ENCODE results near the gene NFX1.

Gene NFX1

DNA sequence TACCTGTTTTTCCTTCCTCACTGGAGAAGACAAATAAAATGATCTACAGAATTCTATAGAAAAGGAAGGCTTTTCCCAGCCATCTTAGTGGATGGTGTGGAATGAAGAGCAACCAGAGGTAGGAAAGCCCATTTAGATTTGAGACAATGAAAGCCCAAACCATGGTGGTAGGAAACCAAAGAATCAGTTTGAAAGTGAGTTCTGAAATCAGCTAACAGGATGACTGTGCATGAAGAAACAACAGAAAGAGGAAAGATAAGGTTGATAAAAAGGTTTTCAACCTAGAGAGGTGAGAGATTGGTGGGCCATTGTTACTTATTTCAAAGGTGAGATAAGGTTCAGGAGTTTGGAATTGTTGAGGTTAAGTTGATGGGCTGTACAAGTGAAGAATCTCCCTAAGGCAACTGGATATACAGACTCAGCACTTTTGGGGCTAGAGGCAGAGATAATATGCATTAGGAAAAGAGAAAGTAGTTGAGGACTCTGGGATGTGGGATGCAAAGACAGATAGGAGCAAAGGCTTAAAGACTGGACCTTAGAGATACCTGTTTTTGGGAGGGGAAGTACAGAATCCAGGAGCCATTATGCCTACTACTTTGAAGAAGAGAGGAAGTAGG is 23.1 kb upstream of the NFX1 start:
- DNase-seq = no peak

- no peak for DNase-seq
Observed at GRCh38 chr9:33270146-33270545, 20.2 kb upstream of the NFX1 start.

GRCh38 chr9:33272061-33272460 is 18.3 kb upstream of the NFX1 start:
- no peak for DNase-seq

- no peak for DNase-seq
Observed at GRCh38 chr9:33273266-33273971, 16.9 kb upstream of the NFX1 start.

GRCh38 chr9:33273972-33274328 is 16.4 kb upstream of the NFX1 start:
- no peak for DNase-seq

- DNase-seq = no peak
Observed at GRCh38 chr9:33277484-33277883, 12.8 kb upstream of the NFX1 start.

GRCh38 chr9:33285502-33285901 is 4.8 kb upstream of the NFX1 start:
- DNase-seq = no peak

DNA sequence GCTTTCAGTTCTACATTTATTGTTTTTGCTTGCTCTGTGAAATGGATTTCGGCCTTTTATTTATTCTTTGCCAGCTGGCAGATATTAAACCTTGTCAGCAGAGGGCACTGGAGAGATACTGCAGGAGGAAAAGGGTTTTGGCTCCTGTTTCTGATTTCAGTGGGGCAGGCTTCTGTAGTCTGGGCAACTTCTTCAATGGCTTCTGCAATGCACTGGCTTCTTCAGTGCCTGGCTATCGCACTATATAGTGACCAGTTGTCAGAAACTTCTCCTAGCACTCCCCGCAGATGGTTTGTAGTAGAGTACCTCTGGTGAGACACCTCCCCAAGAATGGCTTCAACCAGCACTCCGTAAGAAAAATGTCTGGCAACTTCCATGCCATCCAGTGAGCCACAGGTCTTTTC is 3.2 kb upstream of the NFX1 start:
- DNase-seq = peak; percentile 93

DNA sequence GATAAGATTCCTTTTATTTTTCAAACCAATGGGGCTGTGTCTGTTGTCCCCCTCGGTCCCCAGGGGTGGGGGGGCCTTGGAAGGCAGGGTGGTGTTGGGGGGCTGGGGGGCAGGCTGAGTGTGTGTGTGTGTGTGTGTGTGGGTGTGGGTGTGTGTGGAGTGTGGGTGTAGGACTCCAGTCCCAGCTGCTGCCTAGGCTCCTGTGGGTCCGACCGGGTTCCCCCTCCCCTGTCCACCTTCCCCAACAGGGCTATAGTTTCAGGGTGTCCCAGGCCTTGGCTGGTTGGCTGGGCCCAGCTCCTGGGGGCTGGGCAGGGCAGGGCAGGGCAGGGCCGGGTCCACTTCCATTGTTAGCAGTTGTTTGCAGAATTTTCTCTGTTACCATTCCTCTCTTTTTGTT is 2.1 kb upstream of the NFX1 start:
- no peak for DNase-seq

DNA sequence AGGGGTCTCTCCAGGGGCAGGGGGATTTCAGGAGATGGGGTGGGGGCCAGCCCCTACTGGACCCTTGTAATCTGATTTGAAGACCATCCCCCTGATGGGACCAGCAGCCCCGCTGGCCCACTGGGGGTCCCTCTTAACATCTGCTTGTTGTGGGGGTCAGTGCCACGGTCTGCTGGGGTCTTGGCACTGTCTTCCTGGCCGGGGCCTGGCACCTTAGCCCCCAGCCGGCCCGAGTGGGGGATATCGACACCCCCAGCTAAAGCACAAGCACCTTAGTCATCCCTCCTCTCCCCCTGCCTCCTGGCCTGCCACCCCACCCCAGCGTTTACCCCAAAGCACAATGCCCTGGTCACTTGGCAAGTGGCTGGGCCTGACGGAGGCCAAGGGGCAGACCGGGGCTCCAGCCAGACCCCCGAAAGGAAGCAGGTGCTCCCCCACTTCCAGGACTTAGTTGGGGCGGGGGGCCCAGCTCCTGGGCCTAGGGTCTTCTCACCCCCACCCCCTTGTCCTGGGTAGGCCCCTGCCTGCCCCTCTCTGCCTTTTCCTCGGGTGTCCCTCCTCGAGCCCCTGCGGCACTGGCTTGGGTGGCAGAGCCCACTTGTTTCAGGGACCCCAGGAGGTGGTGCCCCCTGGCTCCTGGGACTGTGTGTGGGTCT is 1.4 kb upstream of the NFX1 start:
- DNase-seq = no peak

GRCh38 chr9:33289496-33289895 is 820 bp upstream of the NFX1 start:
- DNase-seq = peak; percentile 40

- DNase-seq = no peak
Observed at GRCh38 chr9:33289936-33290246, 425 bp upstream of the NFX1 start.

DNA sequence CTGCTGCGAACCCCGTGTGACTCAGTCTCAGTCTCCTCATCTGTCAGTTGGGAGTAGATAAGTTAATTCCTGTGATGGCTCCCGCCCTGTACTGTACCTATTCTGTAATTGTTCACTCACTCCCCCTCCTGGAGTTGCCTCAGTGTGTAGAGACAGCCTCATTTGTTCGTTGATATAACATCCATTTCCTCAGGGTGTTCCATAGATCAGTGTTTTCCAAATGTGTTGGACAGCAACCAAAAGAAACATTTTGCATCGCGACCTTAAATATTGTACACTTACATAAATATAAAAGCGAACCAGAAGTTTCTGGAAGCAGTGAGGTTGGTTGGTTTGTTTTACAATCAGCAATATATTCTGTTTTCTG is 698 bp downstream of the NFX1 start:
- no peak for DNase-seq

DNA sequence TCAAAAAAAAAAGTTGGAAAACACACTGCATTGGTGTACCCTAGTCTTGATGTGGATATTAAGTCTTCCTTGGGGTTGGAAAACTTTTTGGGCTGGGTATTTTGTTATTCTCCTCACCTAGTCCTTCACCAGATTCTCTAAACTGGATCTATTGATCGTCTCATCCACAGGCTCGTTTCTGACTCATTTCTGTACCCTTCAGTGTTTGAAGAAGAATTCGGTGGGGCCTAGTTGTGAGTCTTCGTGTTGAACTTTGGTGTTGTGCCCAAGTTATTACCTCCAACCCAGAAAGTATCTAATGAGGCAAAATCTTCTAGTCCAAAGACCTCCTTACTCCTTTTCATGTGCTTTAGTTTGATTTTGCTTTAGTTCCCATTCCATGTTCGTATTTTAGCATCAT is 1.6 kb downstream of the NFX1 start:
- DNase-seq = no peak

- no peak for DNase-seq
Observed at GRCh38 chr9:33293782-33294181, 3.5 kb downstream of the NFX1 start.

GRCh38 chr9:33294670-33295432 is 4.5 kb downstream of the NFX1 start:
- no peak for DNase-seq

DNA sequence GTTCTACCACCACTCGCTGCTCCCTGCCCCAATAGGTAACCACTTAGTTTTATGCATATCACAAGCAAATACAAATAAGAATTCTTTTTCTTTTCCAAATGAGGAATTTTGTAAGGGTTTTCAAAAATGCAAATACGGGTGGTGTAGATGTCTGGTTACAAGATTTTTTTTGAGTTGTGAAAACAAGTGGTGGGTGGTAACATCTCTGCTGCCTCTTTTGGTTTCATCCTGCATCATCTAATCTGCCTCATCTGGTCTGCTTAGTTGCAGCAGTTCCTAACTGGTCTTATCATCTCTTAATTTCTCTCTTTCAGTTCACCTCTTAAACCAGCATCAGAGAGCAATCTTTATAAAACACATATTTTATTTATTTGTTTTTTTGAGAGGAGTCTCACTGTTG is 5.3 kb downstream of the NFX1 start:
- DNase-seq = no peak

GRCh38 chr9:33297432-33297831 is 7.1 kb downstream of the NFX1 start:
- DNase-seq = peak; percentile 83

GRCh38 chr9:33300546-33300945 is 10.2 kb downstream of the NFX1 start:
- no peak for DNase-seq

GRCh38 chr9:33304362-33304761 is 14.0 kb downstream of the NFX1 start:
- peak; percentile 38 for DNase-seq

GRCh38 chr9:33306037-33306436 is 15.7 kb downstream of the NFX1 start:
- DNase-seq = no peak

GRCh38 chr9:33307067-33307466 is 16.8 kb downstream of the NFX1 start:
- DNase-seq = no peak

DNA sequence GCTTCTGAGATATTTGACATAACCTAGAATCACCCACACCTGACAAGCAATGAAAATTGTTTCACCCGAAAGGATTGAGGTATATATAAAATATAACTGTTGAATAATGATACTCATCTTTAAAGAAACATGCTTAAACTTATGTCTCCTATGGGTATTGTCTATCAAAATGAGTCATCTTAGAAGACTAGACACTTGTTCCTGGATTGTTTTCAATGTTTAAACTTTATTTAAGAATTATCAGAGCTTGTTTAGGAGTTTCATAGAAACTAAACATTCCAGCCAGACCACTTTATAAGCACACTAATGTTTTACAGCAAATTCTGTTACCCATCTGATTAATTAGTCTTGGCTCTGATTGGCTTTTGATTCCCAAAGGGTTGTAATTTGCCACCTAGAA is 19.6 kb downstream of the NFX1 start:
- DNase-seq = no peak

- no peak for DNase-seq
Observed at GRCh38 chr9:33310748-33311147, 20.4 kb downstream of the NFX1 start.

Data from hematopoietic multipotent progenitor cell treated with erythropoietin and hydrocortisone succinate and interleukin-3 and kit ligand, for 6 days (in vitro differentiated cells).